HG03095 (cell line): ENCODE measurements around the gene KRTAP4-9.
"Not testable (repeated sequence)": the region's sequence is repeated elsewhere in the genome, so short reads cannot be mapped to it uniquely, and the experiment has no call there.

ENCODE experiments used
- ATAC-seq: cut with Tn5 transposase; IDR thresholded peaks from one replicate; pipeline ENCODE4 v1.9.1; 2021; ENCODE audit warnings: moderate library complexity; ENCODE audit not compliant: unreplicated experiment

The KRTAP4-9 gene

GRCh38 chr17:41126412-41126811 lies 21.2 kb downstream of the KRTAP4-9 start:
- ATAC-seq = no peak

GRCh38 chr17:41127371-41127770 lies 22.2 kb downstream of the KRTAP4-9 start:
- no peak for ATAC-seq

DNA sequence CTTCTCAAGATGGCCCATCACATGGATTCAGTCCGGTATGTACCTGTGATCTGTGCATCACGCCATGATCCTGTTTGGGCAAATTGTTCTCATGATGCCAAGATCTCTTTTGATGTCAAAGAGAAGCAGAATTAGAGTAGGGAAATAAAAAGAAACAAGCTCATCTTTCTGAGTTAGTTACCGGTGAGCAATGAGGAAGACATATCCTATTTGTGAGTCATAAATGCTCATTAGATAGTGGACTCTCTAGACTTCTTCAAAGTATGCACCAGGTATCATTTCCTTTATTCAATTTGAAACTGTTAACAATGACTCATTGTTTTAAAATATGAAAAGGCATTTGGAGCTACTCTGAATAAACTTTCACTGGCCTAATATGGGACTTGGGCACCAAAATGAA lies 26.8 kb downstream of the KRTAP4-9 start:
- no peak for ATAC-seq

- no peak for ATAC-seq
Observed at GRCh38 chr17:41133880-41134735, 28.9 kb downstream of the KRTAP4-9 start.

GRCh38 chr17:41139865-41140264 lies 34.7 kb downstream of the KRTAP4-9 start:
- ATAC-seq = not testable (repeated sequence)

GRCh38 chr17:41140360-41141131 lies 35.4 kb downstream of the KRTAP4-9 start, which contains the start of gene KRTAP4-6:
Gene KRTAP4-6 (minus strand): TSS chr17:41140544. CDS start chr17:41140487, 57 bp downstream.
- ATAC-seq = no peak

- no peak for ATAC-seq
Observed at GRCh38 chr17:41141361-41141760, 36.2 kb downstream of the KRTAP4-9 start.

DNA sequence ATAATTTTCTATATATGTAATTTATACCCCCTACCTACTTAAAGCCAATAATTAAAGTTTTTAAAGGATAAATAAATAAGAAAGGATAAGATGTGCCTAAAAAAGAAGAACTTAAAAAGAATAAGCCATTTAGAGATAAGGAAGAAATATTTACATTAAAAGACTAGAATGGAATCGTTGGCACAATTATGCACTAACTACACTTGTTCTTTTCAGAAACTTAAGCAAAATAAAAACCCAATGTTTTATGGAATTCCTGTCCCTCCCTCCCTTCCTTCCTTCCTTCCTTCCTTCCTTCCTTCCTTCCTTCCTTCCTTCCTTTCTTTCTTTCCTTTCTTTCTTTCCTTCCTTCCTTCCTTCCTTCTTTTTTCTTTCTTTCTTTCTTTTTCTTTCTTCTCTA lies 39.7 kb downstream of the KRTAP4-9 start:
- no peak for ATAC-seq

- ATAC-seq = no peak
Observed at GRCh38 chr17:41145261-41145660, 40.1 kb downstream of the KRTAP4-9 start.

DNA sequence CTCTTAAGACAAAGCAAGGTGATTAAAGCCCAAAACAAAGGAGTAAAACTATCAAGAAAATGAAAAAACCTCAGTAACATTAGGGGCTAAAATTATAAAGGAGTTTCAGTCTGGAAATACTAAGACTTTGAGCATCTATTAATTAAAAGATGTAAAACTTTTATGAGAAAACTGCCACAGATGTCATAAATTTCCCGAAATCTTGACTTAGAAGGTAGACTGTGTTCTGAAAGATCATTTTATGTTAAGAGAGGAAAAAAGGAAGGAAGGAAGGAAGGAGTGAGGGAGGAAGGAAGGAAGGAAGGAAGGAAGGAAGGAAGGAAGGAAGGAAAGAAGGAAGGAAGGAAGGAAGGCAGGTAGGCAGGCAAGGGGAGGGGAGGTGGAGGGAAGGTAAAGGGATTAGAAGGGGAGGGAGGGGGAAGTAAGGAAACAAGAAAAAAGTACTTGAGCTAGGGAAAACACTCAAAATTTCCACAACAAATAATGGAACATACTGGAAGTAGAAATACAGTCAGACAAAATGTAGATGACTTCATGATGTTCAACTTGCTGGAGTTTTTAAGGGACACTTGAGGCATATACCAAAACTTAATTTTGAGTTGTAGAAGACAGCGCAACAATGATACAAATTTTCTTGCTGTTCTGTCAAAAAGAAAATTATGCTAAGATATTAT lies 42.5 kb downstream of the KRTAP4-9 start:
- no peak for ATAC-seq

GRCh38 chr17:41148971-41149651 lies 43.9 kb downstream of the KRTAP4-9 start:
- ATAC-seq = not testable (repeated sequence)

DNA sequence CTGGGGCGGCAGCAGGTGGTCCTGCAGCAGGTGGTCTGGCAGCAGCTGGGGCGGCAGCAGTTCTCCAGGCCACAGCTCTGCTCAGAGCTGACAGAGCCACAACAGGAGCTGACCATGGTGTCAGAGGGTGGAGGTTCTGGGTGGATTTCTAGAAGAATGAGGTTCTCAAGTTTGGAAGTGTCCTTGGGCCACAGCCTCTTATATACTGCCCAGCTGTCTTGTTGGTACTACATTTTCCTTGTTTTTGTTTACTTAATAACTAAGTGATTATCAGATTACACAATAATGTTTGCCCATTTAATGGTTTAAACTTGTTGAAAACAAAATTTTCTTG lies 44.4 kb downstream of the KRTAP4-9 start, which contains the start of gene KRTAP4-5:
Gene KRTAP4-5 (minus strand): TSS at position 174 of the 334 bp plus-strand sequence. CDS start 58 bp downstream, at position 116.
- no peak for ATAC-seq

- no peak for ATAC-seq
Observed at GRCh38 chr17:41150026-41150425, 44.8 kb downstream of the KRTAP4-9 start.

- no peak for ATAC-seq
Observed at GRCh38 chr17:41151525-41151924, 46.3 kb downstream of the KRTAP4-9 start.

GRCh38 chr17:41153856-41154255 lies 48.7 kb downstream of the KRTAP4-9 start:
- no peak for ATAC-seq
